GM23338 (cell line): Measurements from ENCODE around the gene MYO3B.

Source experiments
- EZH2 ChIP-seq: fragments of 200-600 bp; sonication (generic); IDR thresholded peaks from one replicate; pipeline ENCODE4 v1.8.0; 2017; ENCODE audit warnings: antibody characterized with exemption, mild to moderate bottlenecking, low read depth; ENCODE audit not compliant: unreplicated experiment
- JUNB ChIP-seq: IDR thresholded peaks from one replicate; pipeline ENCODE4 v1.6.1; 2016; ENCODE audit warnings: antibody characterized with exemption; ENCODE audit not compliant: unreplicated experiment
- POLR2AphosphoS5 ChIP-seq: IDR thresholded peaks from 2 replicates; pipeline ENCODE4 v1.6.1; 2016; ENCODE audit warnings: antibody characterized with exemption, low read depth
- TF ChIP-seq, protein P1 (sequence below), 2 experiments: fragments of 200-600 bp in 1 of 2; sonication (generic) in 1 of 2; conservative IDR thresholded peaks; 2 replicates each; pipeline versions ENCODE4 v1.5.1 to v1.6.1; 2016 to 2017; ENCODE audit warnings: antibody characterized with exemption in 2 of 2, low read depth in 2 of 2, mild to moderate bottlenecking in 2 of 2, moderate library complexity in 1 of 2
- TF ChIP-seq, protein P2 (sequence below): IDR thresholded peaks from one replicate; pipeline ENCODE4 v1.6.1; 2018; ENCODE audit warnings: antibody characterized with exemption; ENCODE audit not compliant: unreplicated experiment

DNA sequence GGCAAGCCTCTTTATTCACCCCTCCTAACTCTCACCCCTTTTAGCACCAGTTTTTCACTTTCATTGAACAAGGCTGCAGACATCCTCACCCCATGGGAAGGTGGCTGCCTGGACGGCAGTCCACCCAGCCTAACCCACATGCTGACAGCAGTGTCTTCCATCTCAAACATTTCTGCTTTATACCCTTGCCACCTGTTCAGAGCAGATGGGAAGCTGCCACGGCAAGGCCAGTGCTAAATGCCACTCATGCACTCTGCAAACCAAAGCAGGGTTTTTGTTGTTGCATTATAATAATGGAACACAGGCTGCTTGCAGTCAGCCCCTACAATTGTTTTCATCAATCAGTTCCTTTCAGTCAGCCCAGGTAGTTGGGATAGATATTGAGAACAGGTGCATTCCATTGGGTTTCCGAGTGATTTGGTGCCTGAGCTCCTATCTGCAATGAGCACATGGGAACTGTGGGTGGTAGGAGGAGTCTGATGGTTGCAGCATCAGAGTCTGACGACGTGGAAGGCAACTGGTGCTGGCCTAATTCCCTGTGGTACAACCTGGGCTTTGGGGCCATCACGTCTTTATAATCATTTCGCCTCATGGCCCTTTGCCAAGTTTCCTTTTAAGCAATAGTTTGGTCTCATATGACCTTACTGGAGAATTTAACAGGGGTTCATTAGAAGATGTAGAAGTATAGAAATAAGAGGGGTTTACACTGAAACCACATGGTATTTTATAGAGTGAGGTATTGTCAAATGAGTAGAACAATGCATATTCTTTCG lies 284.7 kb downstream of the MYO3B start:
- TF ChIP-seq POLR2AphosphoS5 = no peak
- TF ChIP-seq, protein P1, sequence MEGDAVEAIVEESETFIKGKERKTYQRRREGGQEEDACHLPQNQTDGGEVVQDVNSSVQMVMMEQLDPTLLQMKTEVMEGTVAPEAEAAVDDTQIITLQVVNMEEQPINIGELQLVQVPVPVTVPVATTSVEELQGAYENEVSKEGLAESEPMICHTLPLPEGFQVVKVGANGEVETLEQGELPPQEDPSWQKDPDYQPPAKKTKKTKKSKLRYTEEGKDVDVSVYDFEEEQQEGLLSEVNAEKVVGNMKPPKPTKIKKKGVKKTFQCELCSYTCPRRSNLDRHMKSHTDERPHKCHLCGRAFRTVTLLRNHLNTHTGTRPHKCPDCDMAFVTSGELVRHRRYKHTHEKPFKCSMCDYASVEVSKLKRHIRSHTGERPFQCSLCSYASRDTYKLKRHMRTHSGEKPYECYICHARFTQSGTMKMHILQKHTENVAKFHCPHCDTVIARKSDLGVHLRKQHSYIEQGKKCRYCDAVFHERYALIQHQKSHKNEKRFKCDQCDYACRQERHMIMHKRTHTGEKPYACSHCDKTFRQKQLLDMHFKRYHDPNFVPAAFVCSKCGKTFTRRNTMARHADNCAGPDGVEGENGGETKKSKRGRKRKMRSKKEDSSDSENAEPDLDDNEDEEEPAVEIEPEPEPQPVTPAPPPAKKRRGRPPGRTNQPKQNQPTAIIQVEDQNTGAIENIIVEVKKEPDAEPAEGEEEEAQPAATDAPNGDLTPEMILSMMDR (conservative IDR thresholded peaks at IDR 0.05; ENCODE audit: low read depth in 2 of 2) = no peak
- TF ChIP-seq EZH2 = no peak
- no peak for TF ChIP-seq JUNB
- TF ChIP-seq, protein P2, sequence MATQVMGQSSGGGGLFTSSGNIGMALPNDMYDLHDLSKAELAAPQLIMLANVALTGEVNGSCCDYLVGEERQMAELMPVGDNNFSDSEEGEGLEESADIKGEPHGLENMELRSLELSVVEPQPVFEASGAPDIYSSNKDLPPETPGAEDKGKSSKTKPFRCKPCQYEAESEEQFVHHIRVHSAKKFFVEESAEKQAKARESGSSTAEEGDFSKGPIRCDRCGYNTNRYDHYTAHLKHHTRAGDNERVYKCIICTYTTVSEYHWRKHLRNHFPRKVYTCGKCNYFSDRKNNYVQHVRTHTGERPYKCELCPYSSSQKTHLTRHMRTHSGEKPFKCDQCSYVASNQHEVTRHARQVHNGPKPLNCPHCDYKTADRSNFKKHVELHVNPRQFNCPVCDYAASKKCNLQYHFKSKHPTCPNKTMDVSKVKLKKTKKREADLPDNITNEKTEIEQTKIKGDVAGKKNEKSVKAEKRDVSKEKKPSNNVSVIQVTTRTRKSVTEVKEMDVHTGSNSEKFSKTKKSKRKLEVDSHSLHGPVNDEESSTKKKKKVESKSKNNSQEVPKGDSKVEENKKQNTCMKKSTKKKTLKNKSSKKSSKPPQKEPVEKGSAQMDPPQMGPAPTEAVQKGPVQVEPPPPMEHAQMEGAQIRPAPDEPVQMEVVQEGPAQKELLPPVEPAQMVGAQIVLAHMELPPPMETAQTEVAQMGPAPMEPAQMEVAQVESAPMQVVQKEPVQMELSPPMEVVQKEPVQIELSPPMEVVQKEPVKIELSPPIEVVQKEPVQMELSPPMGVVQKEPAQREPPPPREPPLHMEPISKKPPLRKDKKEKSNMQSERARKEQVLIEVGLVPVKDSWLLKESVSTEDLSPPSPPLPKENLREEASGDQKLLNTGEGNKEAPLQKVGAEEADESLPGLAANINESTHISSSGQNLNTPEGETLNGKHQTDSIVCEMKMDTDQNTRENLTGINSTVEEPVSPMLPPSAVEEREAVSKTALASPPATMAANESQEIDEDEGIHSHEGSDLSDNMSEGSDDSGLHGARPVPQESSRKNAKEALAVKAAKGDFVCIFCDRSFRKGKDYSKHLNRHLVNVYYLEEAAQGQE = no peak
